ACC112 (cell line): ENCODE results near the gene NCAPG2.

Experiments
- H2AFZ ChIP-seq: fragments of 200-600 bp; sonication (generic); one replicate; pipeline ENCODE4 v1.6.0; 2017; ENCODE audit warnings: antibody characterized with exemption, low read length; ENCODE audit not compliant: unreplicated experiment
- H3K27ac ChIP-seq: fragments of 200-600 bp; sonication (generic); 2 replicates; pipeline ENCODE4 v1.5.1; 2014; ENCODE audit warnings: low read depth, mild to moderate bottlenecking, antibody characterized with exemption, low read length, moderate library complexity
- H3K27me3 ChIP-seq: fragments of 200-600 bp; sonication (generic); 2 replicates; pipeline ENCODE4 v1.6.1; 2014; ENCODE audit warnings: mild to moderate bottlenecking, antibody characterized with exemption, low read length, moderate library complexity, mixed read lengths; ENCODE audit not compliant: insufficient read depth
- H3K36me3 ChIP-seq: fragments of 200-600 bp; sonication (generic); 2 replicates; pipeline ENCODE4 v1.6.1; 2016; ENCODE audit warnings: mild to moderate bottlenecking, antibody characterized with exemption, low read length, moderate library complexity, mixed read lengths; ENCODE audit not compliant: insufficient read depth
- H3K4me1 ChIP-seq: fragments of 200-600 bp; sonication (generic); one replicate; pipeline ENCODE4 v1.6.1; 2016; ENCODE audit warnings: low read length, mixed read lengths; ENCODE audit not compliant: insufficient read depth, unreplicated experiment, control insufficient read depth
- H3K4me3 ChIP-seq: fragments of 200-600 bp; sonication (generic); 2 replicates; pipeline ENCODE4 v1.5.1; 2014; ENCODE audit warnings: mild to moderate bottlenecking, low read depth, low read length
- H3K79me2 ChIP-seq: fragments of 200-600 bp; sonication (generic); one replicate; pipeline ENCODE4 v1.6.0; 2016; ENCODE audit warnings: low read length; ENCODE audit not compliant: control insufficient read depth, unreplicated experiment, insufficient read depth

Gene NCAPG2

GRCh38 chr7:158745057-158745715 lies 40.6 kb upstream of the NCAPG2 start:
- H3K4me1 ChIP-seq: peaks cover 19% of the 10 kb centered on the region
- no peak overlapping the region for H3K4me3 ChIP-seq
- H2AFZ ChIP-seq: no peak overlapping the region
- no peaks in the 10 kb centered on the region for H3K79me2 ChIP-seq
- peaks cover 12% of the 10 kb centered on the region for H3K36me3 ChIP-seq
- H3K27ac ChIP-seq: no peak overlapping the region
- H3K27me3 ChIP-seq: no peaks in the 10 kb centered on the region

- Histone ChIP-seq H3K36me3 (peaks cover 4% of the 10 kb centered on the region), H3K27ac (no peak overlapping the region), H3K4me3 (no peak overlapping the region), H3K79me2 (no peaks in the 10 kb centered on the region), H2AFZ (no peak overlapping the region), H3K27me3 (no peaks in the 10 kb centered on the region), H3K4me1 (peaks cover 27% of the 10 kb centered on the region)
Measured at GRCh38 chr7:158744070-158744469, 39.5 kb upstream of the NCAPG2 start.

GRCh38 chr7:158743219-158743618 lies 38.6 kb upstream of the NCAPG2 start:
- Histone ChIP-seq H3K27me3 (no peaks in the 10 kb centered on the region), H3K36me3 (peaks cover 8% of the 10 kb centered on the region), H3K4me1 (peaks cover 27% of the 10 kb centered on the region), H3K4me3 (no peak overlapping the region), H3K79me2 (no peaks in the 10 kb centered on the region), H3K27ac (no peak overlapping the region), H2AFZ (no peak overlapping the region)

GRCh38 chr7:158742065-158742821 lies 37.6 kb upstream of the NCAPG2 start:
- Histone ChIP-seq H2AFZ (no peak overlapping the region), H3K36me3 (peaks cover 5% of the 10 kb centered on the region; the same call in 1 of the 2 replicates), H3K27ac (peak overlapping the region; percentile 97), H3K27me3 (no peaks in the 10 kb centered on the region), H3K79me2 (no peaks in the 10 kb centered on the region), H3K4me3 (no peak overlapping the region), H3K4me1 (peaks cover 27% of the 10 kb centered on the region)

- no peak overlapping the region for H2AFZ ChIP-seq
- no peaks in the 10 kb centered on the region for H3K79me2 ChIP-seq
- no peak overlapping the region for H3K4me3 ChIP-seq
- peaks cover 10% of the 10 kb centered on the region; the same call in 1 of the 2 replicates for H3K36me3 ChIP-seq
- peak overlapping the region; percentile 97 for H3K27ac ChIP-seq
- no peaks in the 10 kb centered on the region for H3K27me3 ChIP-seq
- peaks cover 27% of the 10 kb centered on the region for H3K4me1 ChIP-seq
Measured at GRCh38 chr7:158741294-158741666, 36.7 kb upstream of the NCAPG2 start.

GRCh38 chr7:158740657-158741293 lies 36.2 kb upstream of the NCAPG2 start:
- Histone ChIP-seq H3K36me3 (peaks cover 15% of the 10 kb centered on the region; the same call in 1 of the 2 replicates), H3K27me3 (no peaks in the 10 kb centered on the region), H3K4me1 (peaks cover 27% of the 10 kb centered on the region), H3K4me3 (peak overlapping the region; percentile 32), H3K27ac (peak overlapping the region; percentile 97), H3K79me2 (no peaks in the 10 kb centered on the region), H2AFZ (no peak overlapping the region)

GRCh38 chr7:158740013-158740656 lies 35.5 kb upstream of the NCAPG2 start:
- H3K4me3 ChIP-seq: peak overlapping the region; percentile 32
- H3K36me3 ChIP-seq: peaks cover 18% of the 10 kb centered on the region; the same call in 1 of the 2 replicates
- no peak overlapping the region for H2AFZ ChIP-seq
- peak overlapping the region; percentile 97 for H3K27ac ChIP-seq
- no peaks in the 10 kb centered on the region for H3K27me3 ChIP-seq
- no peaks in the 10 kb centered on the region for H3K79me2 ChIP-seq
- peaks cover 27% of the 10 kb centered on the region for H3K4me1 ChIP-seq

- no peak overlapping the region for H2AFZ ChIP-seq
- no peak overlapping the region for H3K27ac ChIP-seq
- peaks cover 30% of the 10 kb centered on the region; the same call in 1 of the 2 replicates for H3K36me3 ChIP-seq
- H3K79me2 ChIP-seq: no peaks in the 10 kb centered on the region
- peaks cover 27% of the 10 kb centered on the region for H3K4me1 ChIP-seq
- no peaks in the 10 kb centered on the region for H3K27me3 ChIP-seq
- H3K4me3 ChIP-seq: no peak overlapping the region
Measured at GRCh38 chr7:158738841-158739240, 34.2 kb upstream of the NCAPG2 start.

- Histone ChIP-seq H3K79me2 (no peaks in the 10 kb centered on the region), H3K36me3 (peaks cover 32% of the 10 kb centered on the region), H3K27ac (no peak overlapping the region), H3K4me3 (no peak overlapping the region), H3K27me3 (no peaks in the 10 kb centered on the region), H3K4me1 (peaks cover 27% of the 10 kb centered on the region), H2AFZ (no peak overlapping the region)
Measured at GRCh38 chr7:158737064-158737695, 32.6 kb upstream of the NCAPG2 start.

- no peaks in the 10 kb centered on the region for H3K27me3 ChIP-seq
- peaks cover 33% of the 10 kb centered on the region for H3K36me3 ChIP-seq
- H3K4me3 ChIP-seq: no peak overlapping the region
- H2AFZ ChIP-seq: no peak overlapping the region
- H3K4me1 ChIP-seq: peaks cover 15% of the 10 kb centered on the region
- no peaks in the 10 kb centered on the region for H3K79me2 ChIP-seq
- no peak overlapping the region for H3K27ac ChIP-seq
Measured at GRCh38 chr7:158735935-158736334, 31.3 kb upstream of the NCAPG2 start.
